22Rv1 (cell line): ENCODE data around the gene AGAP1.

ENCODE experiments used
- H3K27ac ChIP-seq: fragments of 450-650 bp; 2 replicates; pipeline ENCODE4 v1.5.1; 2017
- ZFX ChIP-seq: fragments of 450-650 bp; IDR thresholded peaks from 2 replicates; pipeline ENCODE4 v1.6.1; 2017; ENCODE audit warnings: antibody characterized with exemption, borderline replicate concordance
- TF ChIP-seq, protein P1 (sequence below): fragments of 450-650 bp; IDR thresholded peaks from 2 replicates; pipeline ENCODE4 v1.5.1; 2017; ENCODE audit warnings: mild to moderate bottlenecking

Gene AGAP1

DNA sequence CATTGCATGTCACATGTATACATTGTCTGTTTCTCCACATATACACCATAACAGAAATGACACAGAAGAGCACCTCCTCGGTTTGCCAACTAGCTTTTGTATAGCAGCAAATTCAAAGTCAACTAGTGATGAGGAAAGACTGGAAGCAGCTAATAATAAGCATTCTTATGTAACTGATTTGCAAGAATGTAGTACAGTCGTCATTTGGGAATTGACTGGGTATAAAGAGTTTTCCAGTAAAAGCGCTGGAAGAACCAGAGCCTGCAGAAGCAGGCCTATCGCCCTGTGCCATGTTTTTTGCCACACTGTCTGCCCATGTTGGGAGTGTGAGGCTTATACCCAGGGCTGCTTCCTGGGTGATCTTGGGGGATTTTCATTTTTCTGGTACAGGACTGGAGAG lies 363.8 kb downstream of the AGAP1 start:
- no peak for TF ChIP-seq ZFX
- TF ChIP-seq, protein P1, sequence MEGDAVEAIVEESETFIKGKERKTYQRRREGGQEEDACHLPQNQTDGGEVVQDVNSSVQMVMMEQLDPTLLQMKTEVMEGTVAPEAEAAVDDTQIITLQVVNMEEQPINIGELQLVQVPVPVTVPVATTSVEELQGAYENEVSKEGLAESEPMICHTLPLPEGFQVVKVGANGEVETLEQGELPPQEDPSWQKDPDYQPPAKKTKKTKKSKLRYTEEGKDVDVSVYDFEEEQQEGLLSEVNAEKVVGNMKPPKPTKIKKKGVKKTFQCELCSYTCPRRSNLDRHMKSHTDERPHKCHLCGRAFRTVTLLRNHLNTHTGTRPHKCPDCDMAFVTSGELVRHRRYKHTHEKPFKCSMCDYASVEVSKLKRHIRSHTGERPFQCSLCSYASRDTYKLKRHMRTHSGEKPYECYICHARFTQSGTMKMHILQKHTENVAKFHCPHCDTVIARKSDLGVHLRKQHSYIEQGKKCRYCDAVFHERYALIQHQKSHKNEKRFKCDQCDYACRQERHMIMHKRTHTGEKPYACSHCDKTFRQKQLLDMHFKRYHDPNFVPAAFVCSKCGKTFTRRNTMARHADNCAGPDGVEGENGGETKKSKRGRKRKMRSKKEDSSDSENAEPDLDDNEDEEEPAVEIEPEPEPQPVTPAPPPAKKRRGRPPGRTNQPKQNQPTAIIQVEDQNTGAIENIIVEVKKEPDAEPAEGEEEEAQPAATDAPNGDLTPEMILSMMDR = no peak
- H3K27ac ChIP-seq = no peak overlapping the region

DNA sequence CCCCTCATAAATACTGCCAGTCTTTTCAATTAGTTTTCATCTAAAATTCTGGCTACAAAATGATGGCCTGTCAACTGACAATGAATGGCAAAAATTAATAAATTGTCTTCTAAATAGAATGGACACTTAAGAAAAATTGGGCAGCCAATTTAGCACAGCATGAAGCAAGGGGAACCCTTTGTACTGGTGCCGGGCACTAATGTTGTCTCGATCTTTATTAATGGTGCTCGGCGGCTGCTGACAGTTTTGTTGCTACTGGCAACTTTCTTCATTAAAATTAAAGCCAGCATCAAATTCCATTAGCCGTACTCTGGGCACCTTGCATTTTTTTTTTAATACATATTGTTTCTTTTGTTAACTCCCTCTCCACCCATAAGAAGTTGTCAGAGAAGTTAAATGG lies 365.0 kb downstream of the AGAP1 start:
- TF ChIP-seq, protein P1 = no peak
- TF ChIP-seq ZFX = no peak
- no peak overlapping the region for H3K27ac ChIP-seq

DNA sequence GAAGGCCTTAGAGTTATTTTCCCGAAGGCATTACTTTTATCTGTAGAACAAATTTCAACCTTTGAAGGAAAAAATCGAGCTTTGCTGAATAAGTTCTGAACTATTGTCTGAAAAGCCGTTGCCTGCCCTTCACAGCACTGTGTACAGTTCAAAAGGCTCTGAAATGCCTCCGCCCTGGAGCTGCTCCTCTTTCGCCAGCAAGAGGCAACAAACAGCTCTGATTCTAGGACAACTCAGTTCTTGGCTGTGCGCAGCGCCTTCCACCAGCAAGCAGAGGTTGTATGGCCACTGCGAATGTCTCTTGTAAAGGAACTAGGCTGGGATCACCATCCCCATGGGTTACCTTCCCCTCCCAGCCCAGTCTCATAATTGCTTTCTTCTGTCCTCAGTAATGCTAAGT lies 365.8 kb downstream of the AGAP1 start:
- no peak overlapping the region for H3K27ac ChIP-seq
- TF ChIP-seq, protein P1 = no peak
- TF ChIP-seq ZFX = no peak

DNA sequence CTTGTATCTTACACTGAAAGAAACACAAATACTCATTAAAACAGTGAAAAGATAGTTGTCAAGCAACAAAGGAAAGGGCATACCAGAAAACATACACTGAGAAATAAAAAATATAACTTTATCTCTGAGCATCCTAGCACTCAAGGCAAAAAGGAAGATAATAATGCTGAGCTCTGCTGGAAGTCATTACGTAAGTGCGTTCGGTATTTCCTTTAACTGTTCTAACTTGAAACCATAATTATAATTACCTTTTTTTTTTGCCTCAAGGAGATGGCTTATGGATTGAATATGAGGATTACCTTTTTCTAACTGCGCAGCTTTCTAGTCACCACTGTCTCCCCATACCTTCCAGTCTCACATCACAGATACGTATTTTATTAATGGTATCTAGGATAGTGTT lies 366.3 kb downstream of the AGAP1 start:
- no peak overlapping the region for H3K27ac ChIP-seq
- TF ChIP-seq, protein P1 = no peak
- no peak for TF ChIP-seq ZFX

DNA sequence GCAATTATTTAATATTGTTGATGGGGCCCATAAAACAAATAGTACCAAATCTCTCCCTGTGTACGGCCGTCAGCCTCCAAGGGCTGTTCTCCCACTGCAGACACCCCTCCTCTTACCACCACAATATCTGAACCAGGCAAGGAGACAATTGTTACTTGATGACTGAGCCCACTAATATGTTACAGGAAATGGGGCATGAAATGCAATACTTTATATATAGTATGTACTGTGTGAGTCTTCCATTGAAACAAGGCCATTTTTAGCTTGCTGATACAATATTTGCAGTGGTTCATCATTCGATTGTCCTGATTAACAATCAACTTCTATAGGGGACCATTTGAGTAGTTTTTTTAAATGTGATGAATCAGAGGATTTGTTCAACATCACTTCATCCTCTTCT lies 367.0 kb downstream of the AGAP1 start:
- TF ChIP-seq ZFX = no peak
- TF ChIP-seq, protein P1 = no peak
- H3K27ac ChIP-seq = no peak overlapping the region

DNA sequence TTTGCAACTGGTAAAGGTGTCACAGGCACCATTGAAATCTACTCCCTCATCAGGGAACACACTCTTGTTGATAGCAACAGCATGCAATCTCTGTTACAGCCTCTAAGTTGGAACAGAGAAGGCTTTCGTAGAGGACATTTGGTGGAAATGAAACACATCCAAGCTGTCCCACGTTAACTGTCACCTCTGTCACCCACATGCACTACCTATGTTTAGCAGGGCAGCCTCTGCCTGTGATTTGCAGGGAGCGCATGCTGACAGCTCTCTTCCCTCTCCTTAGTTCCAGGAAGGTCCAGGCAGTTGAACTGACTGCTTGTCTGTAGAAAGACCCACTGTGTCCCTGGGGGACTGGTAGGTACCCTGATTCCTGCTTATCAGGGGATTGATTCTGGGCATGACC lies 367.5 kb downstream of the AGAP1 start:
- H3K27ac ChIP-seq = no peak overlapping the region
- TF ChIP-seq ZFX = no peak
- TF ChIP-seq, protein P1 = no peak

DNA sequence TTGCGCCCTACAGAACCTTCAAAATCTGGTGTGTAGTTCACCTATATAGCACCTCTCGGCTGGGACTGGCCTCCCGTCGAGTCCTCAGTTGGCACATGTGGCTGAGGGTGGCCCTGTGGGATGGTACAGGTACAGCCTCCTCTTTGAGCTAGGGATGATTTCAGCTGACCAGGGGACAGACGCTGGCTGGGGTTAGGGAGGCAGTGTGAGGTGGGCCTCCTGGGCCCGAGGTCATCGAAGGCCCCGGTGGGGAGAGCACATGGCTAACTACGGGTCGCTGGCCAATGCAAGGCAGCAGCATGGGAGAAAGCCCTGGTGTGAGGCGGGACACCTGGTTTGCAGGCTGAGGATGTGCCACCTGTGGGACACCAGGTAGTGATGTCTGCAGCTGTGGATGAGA lies 369.6 kb downstream of the AGAP1 start:
- TF ChIP-seq, protein P1 = no peak
- no peak for TF ChIP-seq ZFX
- no peak overlapping the region for H3K27ac ChIP-seq
